Measurements from ENCODE around the gene CCDC51.
A peak's percentile ranks its signal among the peaks of the same experiment; 100 is the strongest.

CCDC51 gene

DNA sequence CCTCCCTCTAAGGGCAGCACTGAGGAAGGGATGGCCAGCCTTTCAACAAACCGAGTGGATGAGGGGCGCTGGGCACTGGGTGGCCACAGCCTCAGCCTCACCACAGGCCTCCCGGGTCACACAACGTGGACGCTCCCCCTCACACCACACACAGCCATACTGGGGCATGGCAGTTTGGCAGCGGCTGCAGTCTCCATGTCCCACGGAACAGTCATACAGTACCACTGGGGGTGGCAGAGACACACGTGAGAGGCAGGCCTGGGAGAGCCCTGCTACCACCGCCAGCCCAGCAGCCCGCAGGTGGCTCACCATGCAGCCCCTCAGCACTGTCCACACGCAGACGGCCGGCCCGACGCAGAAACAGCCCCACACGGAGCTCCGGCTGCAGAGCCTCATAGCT is 21.8 kb downstream of the CCDC51 start:
- DNase-seq: no peak

GRCh38 chr3:48417529-48418108 is 22.3 kb downstream of the CCDC51 start:
- no peak for DNase-seq

- no peak for DNase-seq
Observed at GRCh38 chr3:48416546-48416945, 23.4 kb downstream of the CCDC51 start.

- DNase-seq: no peak
Observed at GRCh38 chr3:48416091-48416505, 23.8 kb downstream of the CCDC51 start.

- no peak for DNase-seq
Observed at GRCh38 chr3:48415251-48415953, 24.5 kb downstream of the CCDC51 start.

DNA sequence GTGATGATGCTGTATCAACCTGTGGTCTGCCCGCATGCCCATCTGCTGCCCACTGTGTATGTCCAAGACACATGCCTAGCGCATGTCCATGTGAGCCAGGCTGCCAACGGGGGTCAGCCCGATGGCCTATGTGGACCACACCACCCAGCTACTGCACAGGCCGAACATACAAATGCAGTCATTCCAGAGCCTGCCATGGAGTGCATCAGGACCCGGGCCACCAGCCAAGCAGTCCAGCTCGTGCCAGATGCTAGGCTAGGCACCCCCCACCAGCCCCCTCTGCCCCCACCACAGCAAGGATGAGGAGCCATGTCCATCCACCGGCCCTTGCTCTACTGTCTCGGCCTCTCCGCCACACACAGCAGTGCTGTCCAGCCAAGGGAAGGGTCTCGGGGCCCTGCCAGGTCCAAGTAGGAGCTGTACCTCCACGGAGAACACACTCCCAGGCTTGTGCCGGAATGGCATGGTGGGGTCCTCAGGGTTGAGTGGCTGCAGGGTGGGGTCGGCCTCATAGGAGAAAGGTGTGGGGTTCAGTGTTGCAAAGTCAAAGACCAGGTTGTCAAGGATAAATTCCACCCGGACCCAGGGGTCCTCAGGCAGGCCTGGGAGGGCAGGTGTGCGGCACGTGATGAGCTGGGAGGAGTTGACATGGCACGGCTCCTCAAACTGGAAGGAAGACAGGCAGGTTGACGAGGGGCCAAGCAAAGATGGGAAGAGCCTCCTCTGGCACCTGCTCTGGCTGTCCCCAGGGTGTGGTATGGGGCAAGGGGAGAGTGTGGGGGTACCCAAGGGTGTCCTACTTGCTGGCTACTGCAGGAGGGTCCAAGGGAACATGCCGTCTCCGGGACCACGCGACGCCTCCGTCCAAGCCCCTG is 25.3 kb downstream of the CCDC51 start:
- no peak for DNase-seq

DNA sequence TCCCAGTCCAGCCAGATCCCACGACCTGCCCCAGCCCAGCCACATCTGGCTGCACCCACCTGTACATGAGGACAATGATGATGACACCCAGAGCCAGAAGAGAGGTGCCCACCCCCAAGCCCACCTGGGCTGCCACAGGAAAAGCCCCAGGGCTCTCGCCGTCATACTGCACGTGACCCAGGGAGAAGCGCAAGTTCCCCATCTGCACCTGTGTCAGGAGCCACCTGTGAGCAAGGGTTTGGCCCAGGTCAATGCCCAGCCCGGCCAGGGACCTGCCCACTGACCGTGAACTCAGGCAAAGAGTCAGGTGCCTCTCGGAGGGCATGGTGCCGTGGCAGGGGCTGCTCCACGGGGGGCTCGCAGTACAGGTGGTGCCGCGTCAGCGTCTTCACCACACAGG is 26.3 kb downstream of the CCDC51 start:
- no peak for DNase-seq

DNA sequence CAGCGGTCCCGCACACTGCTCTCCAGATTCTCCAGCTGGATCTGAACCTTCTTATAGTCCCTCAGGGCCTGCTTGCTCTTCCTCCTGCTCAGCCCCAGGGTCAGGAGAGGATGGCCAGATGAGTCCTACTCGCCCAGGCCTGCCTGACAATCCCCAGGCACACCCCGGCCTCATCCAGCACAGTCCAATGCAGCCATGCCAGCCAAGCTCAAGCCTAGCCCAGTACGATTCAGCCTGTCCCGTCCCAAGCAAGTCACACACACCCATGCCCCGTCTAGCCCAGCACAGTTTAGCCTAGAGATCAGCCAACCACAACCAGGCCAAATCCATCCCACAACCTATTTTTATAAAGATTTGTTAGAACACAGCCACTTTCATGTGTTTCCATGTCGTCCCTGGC is 26.8 kb downstream of the CCDC51 start:
- no peak for DNase-seq

DNA sequence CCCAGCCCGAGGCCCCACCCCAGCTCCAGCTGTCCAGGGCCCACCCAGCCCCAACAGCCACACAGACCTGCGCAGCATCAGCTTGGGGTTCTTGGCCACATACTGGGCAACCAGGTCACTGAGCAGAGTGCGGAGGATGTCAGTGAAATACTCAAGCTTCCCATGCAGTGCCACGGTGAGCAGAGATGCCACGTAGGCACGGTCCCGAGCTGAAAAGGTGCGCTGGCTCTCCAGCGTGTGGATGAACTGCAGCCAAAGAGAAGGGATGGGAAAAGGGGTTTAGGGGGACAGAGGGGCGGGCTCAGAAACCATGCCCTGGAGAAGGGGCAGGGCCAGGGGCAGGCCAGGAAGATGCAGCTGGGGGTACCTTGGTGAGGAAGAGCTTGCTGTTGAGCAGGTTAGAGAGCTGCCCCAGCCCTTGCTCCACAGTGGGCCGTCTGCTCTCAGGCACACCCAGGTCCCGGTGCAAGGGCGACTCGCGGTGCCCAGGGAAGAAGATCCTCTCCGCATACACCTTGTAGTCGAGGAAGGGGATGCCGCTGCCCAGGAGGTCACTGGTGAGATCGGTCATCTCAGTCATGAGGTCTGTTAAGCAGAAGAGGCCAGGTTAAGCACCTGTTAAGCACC is 27.4 kb downstream of the CCDC51 start:
- no peak for DNase-seq

DNA sequence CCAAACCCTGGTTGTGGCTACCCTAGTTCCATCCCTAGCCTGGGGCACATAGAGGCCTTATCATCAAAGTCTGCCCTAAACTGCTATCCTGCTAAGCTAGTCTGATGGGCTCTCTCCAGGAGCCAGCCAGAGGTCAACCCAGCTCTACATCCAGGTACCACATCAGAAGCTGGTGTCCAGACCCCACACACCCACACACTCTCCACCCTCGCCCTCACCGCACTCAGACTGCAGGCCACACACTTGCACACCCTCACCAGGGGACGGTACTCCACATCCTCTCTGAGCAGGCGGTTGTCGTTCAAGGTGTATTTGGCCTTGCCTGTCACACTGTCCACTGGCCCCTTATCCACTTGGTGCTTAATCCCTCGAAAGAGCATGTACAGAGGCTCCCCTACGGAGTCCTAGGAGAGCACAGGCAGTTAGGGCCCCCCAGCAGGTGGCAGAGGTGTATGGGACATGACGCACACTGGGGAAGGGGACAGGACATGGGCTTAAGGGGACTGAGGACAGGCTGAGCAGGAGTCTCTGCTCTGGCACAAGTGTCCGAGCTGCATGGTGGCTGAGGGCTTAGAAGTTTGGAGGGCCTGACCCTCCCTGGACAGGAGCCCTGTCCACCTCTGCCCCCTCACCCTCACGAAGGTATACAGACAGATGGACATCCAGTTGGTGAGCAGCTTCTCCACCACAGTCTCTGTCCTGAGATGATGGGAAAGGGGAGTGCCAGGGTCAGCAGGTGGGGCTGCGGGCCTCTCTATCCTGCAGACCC is 28.1 kb downstream of the CCDC51 start:
- DNase-seq: no peak

DNA sequence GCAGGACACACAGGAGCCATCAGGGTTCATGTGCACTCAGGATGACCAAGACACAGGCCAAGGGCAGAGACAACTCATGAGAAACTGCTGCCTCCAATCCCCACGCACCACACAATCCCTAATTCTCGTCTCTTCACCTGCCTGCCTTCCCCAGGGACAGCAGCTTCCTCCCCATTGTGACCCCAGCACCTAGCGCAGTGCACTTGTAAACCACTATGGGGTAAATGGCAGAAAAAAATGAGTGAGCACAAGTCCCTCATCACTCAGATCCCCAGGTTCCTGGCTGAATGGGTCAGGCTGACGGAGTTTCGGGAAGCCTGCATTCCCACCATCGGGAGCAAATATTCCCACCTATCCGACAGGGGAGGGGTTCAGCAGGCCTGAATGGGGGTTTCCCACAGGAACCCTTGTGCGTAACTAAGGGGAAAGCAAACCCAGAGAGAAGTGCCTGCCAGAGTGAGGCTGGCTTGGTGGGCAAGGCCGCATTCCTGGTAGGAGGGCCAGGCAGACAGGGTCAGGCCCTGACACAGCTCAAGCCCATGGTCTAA is 28.8 kb downstream of the CCDC51 start:
- DNase-seq: no peak

- DNase-seq: no peak
Observed at GRCh38 chr3:48410205-48411040, 29.5 kb downstream of the CCDC51 start.

GRCh38 chr3:48409291-48410201 is 30.4 kb downstream of the CCDC51 start:
- DNase-seq: no peak

- DNase-seq: peak; percentile 27
Observed at GRCh38 chr3:48408823-48409281, 31.1 kb downstream of the CCDC51 start.

- no peak for DNase-seq
Observed at GRCh38 chr3:48407542-48408099, 32.3 kb downstream of the CCDC51 start.

DNA sequence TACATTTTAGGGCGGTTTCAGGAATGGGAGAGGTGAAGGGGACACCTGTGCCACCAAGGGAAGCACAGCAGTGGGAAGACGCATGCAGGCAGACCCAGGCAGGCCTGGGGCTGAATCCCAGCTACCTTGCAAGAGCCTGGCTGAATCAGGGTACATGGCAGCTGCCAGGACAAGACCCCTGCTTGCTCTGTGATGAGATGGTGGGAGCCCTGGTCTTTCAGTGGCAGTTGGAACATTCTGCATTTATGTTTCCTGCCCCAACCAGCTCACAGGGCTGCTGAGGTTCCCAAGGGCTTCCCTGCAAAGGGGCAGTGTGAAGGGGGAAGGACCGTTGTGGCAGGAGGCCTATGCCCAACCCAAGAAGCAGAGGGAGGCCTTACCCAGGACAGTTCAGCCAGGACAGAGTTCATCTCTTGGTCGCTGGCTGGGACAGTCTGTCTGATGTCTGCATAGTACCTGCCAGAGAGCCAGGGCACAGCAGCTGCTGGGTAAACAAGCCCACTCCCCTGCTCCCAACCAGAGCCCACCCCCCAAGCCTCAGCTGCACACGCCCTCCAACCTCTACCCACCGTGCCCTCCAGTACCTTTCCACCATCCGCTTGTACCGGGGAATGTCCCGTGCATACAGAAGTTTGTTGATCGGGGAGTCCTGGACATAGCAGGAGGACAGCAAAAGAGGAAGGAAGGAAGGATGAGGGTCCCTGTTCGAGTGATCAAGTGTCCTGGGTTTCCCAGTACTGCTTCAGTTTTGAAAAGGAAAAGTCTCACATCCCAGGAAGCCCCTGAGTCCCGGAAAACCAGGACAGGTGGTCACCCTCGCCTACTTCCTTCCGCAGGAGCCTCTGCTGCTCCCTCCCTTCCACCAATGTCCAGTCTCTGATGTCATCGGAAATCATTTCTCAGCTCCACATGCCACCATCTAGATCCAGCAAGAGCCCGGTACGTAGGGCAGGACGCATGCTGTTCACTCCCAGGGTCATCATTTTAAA is 33.2 kb downstream of the CCDC51 start:
- no peak for DNase-seq

DNA sequence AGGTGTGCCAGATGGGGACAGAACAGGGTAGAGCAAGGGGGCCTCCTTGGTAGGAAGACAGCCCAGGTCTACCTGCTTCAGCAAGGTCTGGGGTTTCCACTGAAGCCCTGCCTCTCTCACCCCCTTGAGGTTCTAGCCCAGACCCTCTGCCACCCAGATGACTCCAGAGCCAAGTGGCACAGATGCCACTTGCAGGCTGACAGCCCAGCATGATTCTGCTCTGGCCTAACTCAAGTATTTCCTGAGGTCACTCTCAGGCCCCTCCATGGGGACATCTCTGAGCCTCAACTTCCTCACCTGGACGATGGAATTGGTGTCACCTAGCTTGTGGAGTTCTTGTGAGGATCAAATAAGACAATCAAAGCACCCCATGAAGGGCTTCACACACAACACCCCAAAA is 33.9 kb downstream of the CCDC51 start:
- no peak for DNase-seq

GRCh38 chr3:48405343-48405881 is 34.5 kb downstream of the CCDC51 start:
- no peak for DNase-seq
